ENCODE data around the gene PHC1.
A peak's percentile ranks its signal among the peaks of the same experiment; 100 is the strongest.
"Not testable (repeated sequence)": the region's sequence is repeated elsewhere in the genome, so short reads cannot be mapped to it uniquely, and the experiment has no call there.

The PHC1 gene

DNA sequence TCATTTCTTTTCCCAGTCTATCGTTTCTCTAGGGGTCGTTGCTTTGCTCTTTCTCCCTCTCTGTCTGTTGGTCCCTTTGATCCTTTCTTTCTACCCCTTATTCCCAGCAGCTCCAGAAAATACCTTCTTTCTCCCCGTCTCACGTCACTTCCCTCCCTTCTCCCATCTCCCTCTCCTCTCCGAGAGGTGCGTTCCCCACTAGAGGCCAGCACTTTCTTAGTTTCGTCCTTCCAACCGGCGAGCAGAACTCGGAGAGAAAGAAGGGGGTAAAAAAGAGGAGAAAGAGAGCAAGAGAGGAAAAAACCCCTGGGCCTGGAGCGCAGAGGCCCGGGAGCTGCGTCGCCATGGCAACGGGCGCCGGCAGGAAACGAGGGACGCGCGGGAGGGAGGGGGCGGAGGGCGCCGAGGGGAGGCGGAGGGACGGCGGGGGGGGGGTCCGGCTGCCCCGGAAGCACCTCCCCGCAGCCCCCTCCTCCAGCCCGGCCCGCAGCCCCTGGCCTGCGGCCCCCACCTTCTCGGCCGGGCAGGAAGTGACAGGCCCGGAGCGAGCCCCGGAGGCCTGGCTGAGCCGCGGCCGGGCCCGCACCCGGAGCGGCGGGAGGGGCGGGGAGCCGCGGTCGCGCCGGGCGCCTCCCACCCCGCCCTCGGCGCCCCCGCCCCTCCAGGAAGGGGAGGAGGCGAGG is at the start of gene PHC1:
PHC1 (plus strand) TSS at position 477 of the 683 bp plus-strand sequence. CDS start 3,169 bp downstream, outside the sequence.
- not testable (repeated sequence) for FAIRE-seq

DNA sequence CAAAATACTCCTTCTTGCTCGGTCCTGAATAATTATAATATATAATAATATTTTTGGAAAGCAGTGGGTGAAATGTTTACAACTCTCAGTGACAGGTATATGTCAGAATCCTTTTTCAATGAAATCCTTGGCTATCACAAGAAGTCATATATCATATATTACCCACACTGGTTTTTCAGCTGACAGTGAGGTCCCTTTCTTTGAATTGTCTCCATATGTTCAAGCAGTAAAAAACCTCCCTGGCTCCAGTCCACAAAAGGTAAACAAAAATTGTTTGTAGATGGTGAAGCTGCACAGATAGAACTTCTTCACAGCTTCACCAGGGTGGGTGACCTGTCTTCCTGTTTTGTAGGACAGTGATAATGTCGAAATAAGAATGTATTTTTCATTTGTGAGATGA is 47.9 kb upstream of the PHC1 start:
- no peak for FAIRE-seq

- FAIRE-seq, result no peak
Observed at GRCh38 chr12:8867009-8867408, 47.3 kb upstream of the PHC1 start.

DNA sequence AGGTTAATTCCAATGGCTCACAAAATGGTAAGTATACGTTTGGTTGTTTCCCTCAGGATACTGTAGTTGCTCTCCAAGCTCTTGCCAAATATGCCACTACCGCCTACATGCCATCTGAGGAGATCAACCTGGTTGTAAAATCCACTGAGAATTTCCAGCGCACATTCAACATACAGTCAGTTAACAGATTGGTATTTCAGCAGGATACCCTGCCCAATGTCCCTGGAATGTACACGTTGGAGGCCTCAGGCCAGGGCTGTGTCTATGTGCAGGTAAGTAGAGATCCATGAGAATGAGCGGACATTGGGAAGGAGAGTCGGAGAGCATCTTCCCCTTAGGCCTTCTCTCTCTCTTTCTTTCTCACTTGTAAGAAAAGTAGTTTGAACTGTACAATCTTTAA is 46.5 kb upstream of the PHC1 start:
- FAIRE-seq, result no peak

DNA sequence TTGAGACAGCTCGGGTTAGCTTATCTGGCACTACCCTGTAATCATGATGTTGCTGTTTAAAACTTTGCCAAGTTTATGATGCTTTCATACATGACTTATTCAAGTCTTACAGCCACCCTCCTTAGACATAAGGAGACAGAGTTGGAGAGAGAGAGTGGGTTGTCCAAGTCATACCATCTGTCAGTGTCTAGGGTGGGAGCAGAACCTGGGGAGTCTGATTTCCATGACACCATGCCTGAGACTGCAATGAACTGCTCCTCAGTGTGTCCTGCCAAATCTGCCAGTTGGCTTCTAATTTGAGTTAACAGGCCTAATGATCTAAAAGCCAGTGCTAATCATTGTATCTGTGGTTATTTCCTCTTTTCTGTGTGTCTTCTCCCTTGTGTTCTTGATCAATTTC is 43.7 kb upstream of the PHC1 start:
- no peak for FAIRE-seq

DNA sequence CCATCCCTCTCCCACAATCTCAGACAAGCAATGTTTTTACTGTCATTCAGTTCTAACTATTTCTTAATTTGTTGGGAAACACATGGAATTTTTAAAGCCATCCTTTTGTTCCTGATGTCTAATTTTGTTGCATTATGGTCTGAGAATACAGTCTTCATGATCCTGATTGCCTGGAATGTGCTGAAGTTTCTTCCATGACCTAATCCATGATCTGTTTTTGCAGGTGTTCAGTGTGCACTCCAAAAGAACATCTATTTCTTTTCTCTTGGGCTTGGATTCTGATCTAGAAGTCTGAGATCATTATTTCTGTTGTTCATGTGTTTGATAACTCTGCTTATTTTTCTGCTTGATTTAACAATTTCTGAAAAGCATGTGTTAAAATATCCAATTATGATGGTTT is 43.2 kb upstream of the PHC1 start:
- FAIRE-seq, result no peak

DNA sequence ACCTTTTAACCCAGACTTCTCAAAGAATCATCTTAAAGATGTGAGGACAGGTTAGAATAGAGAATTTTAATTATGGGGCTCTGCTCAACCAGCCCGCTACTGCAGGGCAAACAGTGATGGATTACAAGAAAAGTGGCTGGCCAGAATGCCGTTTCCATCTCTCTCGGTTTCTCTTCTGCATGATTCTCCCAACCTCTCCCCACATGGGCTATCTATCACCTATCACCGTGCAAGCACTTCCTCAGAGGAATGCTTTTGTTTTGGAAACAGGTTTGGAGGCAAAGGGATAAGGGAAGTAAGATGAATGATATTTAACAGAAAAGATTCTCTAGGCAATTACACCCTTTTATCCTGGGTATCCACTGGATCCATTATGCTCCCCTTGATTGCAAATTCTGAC is 37.4 kb upstream of the PHC1 start:
- FAIRE-seq, result no peak

- FAIRE-seq, result no peak
Observed at GRCh38 chr12:8886502-8887284, 27.6 kb upstream of the PHC1 start.

DNA sequence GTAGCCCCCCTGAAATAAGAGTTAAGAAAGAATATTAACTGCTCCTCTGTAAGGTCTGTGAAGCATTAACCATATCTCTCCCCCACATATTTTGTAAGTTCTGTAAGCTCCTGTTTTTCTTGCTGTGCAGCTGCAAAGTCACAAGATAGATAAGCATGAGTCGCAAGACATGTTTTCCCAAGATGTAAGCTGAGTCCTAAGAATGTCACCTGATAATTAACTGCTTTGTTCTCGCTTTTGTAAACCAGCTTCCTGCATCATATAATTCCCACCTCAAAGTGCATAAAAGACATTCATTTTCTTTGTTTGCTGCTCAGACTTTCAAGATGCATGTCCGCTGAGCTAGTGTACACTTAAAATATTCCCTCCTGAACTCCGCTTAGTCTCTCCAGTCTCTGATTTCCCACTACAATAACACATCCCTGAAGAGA is 27.0 kb upstream of the PHC1 start:
- no peak for FAIRE-seq

DNA sequence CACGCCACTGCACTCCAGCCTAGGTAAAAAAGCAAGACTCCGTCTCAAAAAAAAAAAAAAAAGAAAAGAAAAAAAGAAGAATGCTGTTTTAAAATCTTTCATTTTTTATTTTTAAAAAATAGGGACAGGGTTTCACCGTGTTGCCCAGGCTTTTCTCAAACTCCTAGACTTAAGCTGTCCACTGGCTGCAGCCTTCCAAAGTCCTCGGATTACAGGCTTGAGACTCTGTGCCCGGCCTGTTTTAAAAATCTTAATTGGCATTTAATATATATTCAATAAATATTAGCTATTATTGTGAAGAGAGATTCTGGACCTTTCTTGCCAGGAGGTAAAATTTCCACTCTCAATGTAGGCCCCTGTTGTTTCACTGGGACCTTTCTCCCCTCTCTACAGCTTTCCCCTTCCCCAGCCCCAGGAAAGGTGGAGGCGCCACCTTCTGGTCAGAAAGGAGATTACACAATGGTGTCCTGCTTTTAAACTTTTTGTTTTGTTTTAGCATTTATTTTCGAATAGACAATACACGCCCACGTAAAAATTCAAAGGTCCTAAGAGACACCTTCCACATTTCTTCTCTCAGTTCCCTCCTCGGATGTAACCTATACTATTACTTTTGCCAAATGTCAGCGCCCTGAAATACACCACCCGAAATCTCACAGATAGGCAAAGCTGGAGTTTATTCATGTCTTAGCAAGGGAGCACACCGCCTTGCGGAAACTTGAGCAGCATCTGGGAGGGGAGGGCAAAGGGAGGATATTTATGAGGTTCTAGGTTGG is 23.8 kb upstream of the PHC1 start:
- FAIRE-seq, result peak; percentile 83

DNA sequence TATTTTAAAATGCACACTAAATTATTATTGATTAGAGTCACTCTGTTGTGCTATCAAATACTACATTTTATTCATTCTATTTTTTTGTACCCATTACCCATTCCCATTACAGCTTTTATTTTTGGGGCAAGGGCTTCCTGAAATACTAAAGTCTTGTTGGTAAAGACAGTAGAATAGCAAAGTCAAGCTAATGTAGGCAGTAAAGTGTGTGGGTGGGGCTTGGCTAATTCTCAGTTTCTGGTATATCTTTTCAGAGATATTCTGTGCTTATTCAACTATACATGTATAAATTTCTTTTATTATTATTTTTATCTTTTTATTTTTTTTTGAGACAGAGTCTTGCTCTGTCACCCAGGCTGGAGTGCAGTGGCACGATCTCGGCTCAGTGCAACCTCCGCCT is 22.3 kb upstream of the PHC1 start:
- no peak for FAIRE-seq

DNA sequence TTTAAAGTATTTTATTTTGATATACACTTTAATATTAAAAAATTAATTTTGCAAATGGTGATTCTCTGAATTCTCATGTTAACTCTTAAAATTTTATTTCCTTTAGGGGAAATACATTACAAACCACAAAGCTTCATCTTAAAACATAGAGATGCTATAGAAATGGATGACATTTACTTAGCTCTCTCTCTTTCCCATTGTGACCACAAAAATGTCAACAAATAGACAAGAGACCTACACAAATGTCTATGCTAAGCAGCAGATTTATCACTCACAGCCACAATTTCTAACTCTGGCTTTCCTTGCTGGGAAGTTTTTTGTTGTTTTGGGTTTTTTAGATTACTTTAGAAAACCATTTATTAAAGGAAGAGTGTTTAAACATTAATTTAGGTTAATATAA is 19.9 kb upstream of the PHC1 start:
- no peak for FAIRE-seq

DNA sequence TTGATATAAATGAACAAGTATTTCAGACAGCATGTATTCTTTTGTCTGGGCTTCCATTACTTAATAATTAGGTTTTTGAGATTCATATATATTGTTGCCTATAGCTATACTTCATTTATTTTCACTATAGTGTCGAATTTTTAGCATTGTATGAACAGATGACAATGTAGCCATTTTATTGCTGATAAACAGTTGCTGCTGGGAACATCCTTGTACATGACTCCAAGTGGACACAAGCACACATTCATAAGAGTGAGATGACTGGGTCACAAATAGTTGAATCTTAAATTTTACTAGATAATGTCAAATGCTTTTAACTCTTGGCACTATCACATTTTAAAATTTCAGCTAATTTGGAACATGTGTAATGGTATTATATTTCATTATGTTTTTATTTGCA is 19.3 kb upstream of the PHC1 start:
- no peak for FAIRE-seq

DNA sequence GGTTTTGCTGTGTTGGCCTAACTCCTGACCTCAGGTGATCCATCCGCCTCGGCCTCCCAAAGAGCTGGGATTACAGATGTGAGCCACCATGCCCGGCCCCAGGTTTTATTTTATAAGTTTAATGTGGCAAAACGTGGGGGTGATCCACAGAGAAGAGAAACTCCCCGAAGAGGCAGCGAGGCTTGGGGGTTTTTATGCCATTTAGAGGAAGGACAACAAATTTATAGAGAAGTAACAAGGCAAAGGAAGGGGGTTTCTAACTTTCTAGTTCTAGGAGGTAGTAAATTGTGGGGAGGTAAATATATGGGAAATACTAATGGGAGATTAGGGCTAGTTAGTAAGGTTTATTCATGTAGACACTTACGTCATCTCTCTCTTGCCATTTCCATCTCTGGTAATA is 17.2 kb upstream of the PHC1 start:
- FAIRE-seq, result no peak

DNA sequence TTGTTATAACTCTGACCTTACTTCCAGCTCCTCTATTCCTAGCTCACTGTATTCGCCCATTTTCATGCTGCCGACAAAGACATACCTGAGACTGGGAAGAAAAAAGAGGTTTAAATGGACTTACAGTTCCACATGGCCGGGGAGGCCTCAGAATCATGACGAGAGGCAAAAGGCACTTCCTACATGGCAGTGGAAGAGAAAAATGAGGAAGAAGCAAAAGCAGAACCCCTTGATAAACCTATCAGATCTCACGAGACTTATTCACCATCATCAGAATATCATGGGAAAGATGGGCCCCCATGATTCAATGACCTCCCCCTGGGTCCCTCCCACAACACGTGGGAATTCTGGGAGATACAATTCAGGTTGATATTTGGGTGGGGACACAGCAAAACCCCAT is 14.5 kb upstream of the PHC1 start:
- FAIRE-seq, result no peak

DNA sequence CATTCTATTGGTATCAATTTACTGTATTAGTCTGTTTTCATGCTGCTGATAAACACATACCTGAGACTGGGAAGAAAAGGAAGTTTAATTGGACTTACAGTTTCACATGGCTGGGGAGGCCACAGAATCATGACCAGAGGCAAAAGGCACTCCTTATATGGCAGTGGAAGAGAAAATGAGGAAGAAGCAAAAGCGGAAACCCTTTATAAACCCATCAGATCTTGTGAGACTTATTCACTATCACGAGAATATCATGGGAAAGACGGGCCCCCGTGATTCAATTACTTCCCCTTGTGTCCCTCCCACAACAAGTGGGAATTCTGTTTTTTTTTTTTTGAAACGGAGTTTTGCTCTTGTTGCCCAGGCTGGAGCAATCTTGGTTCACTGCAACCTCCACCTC is 11.6 kb upstream of the PHC1 start:
- FAIRE-seq, result not testable (repeated sequence)

- no peak for FAIRE-seq
Observed at GRCh38 chr12:8903646-8904045, 10.7 kb upstream of the PHC1 start.

DNA sequence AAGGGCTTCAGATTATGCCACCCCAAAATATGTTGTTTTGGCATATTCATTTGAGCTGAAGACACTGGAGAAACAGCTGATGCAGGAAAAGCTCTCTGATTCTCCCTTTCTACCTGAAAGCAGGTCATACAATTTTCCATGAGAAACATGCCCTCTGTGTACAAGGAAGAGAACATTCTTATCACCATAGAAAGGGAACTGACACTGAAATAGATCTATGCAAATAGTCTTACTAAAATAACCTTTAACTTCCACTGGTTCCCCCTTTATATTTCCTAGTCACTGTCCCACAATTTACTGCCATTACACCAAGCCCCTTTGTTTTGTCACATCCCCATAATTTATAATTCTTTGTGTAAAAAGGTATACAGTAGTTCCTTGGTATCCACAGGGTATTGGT is 9.6 kb upstream of the PHC1 start:
- FAIRE-seq, result no peak

DNA sequence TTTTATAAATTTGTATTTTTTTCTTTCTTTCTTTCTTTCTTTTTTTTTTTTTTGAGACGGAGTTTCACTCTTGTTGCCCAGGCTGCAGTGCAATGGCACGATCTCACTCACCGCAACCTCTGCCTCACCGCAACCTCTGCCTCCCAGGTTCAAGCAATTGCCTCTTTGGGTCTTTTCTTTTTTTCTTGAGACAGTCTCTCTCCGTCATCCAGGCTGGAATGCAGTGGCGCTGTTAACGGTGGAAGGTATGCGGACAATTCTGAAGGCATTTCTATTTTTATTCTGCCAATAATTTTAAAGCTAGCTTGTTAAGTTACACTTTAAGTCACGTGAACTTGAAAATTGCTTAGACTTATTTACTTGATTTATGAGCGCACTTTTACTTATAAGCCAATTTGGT is 8.8 kb upstream of the PHC1 start:
- FAIRE-seq, result no peak

- no peak for FAIRE-seq
Observed at GRCh38 chr12:8906266-8907180, 7.8 kb upstream of the PHC1 start.

- FAIRE-seq, result no peak
Observed at GRCh38 chr12:8907513-8907912, 6.8 kb upstream of the PHC1 start.

DNA sequence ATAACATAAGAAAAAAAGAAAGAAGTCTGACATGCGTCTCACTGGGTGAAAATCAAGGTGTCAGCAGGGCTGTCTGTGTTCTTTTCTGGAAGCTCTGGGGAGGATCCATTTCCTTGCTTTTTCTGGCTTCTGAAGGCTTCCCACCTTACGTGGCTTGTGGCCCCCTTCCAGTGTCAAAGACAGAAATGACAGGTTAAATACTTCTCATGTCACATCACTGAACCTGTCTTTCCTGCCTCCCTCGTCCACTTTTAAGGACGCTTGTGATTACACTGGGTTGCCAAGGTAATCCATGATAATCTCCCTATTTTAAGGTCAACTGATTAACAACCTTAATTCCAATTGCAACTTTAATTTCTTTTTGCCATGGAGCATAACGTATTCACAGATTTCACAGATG is 4.6 kb upstream of the PHC1 start:
- no peak for FAIRE-seq

Measured in G401.6 (cell line).